ENCODE measurements around the gene TMEM25. TPM values are rescaled to one million over a fixed set of nuclear protein-coding genes. Genes with fewer than 3 reads are reported as not detected.

TMEM25 gene
- total RNA-seq (2022; extraction: Qiagen RNA extraction; ENCODE audit: low read depth): 0.31 to 0.83 TPM (median 0.67 TPM) in 5 replicates

GRCh38 chr11:118530683-118531596 is at the start of gene TMEM25:
TMEM25 (plus strand) TSS chr11:118531192; CDS start chr11:118531802, 610 bp downstream.

GRCh38 chr11:118527109-118527508 is 3.9 kb upstream of the TMEM25 start, which contains the start of gene TTC36:
TTC36 (plus strand) TSS chr11:118527474; CDS start chr11:118527495, 21 bp downstream.

GRCh38 chr11:118572061-118572980 is 41.3 kb downstream of the TMEM25 start, which contains the start of gene ARCN1:
ARCN1 (plus strand) TSS chr11:118572409; CDS start chr11:118572548, 139 bp downstream.

Other genes with a start within 250 kb of the TMEM25 start
- not detected in 5 replicates for gene CD3E, start 226.5 kb upstream of the TMEM25 start, total RNA-seq (2022; extraction: Qiagen RNA extraction; ENCODE audit: low read depth)
- gene CD3D, start 188.5 kb upstream of the TMEM25 start, total RNA-seq (2022; extraction: Qiagen RNA extraction; ENCODE audit: low read depth): 0.64 TPM in 1 of 5 replicates, not detected in the others
- not detected in 5 replicates for gene CD3G, start 186.8 kb upstream of the TMEM25 start, total RNA-seq (2022; extraction: Qiagen RNA extraction; ENCODE audit: low read depth)
- gene UBE4A, start 171.6 kb upstream of the TMEM25 start, total RNA-seq (2022; extraction: Qiagen RNA extraction; ENCODE audit: low read depth): 6.8 to 10.9 TPM (median 10.4 TPM) in 5 replicates
- 164 to 227 TPM (median 194 TPM) in 5 replicates for gene ATP5MG, start 129.6 kb upstream of the TMEM25 start, total RNA-seq (2022; extraction: Qiagen RNA extraction; ENCODE audit: low read depth)
- 10.9 to 13.7 TPM (median 13.0 TPM) in 5 replicates for gene KMT2A, start 94.7 kb upstream of the TMEM25 start, total RNA-seq (2022; extraction: Qiagen RNA extraction; ENCODE audit: low read depth)
- not detected in 5 replicates for gene TTC36, start 3.7 kb upstream of the TMEM25 start, total RNA-seq (2022; extraction: Qiagen RNA extraction; ENCODE audit: low read depth)
- gene IFT46, start 34.7 kb downstream of the TMEM25 start, total RNA-seq (2022; extraction: Qiagen RNA extraction; ENCODE audit: low read depth): 15.5 to 17.8 TPM (median 16.4 TPM) in 5 replicates
- 82.9 to 104 TPM (median 90.8 TPM) in 5 replicates for gene ARCN1, start 41.2 kb downstream of the TMEM25 start, total RNA-seq (2022; extraction: Qiagen RNA extraction; ENCODE audit: low read depth)
- 9.3 to 10.8 TPM (median 10.0 TPM) in 5 replicates for gene PHLDB1, start 76.4 kb downstream of the TMEM25 start, total RNA-seq (2022; extraction: Qiagen RNA extraction; ENCODE audit: low read depth)
- gene TREH, start 148.5 kb downstream of the TMEM25 start, total RNA-seq (2022; extraction: Qiagen RNA extraction; ENCODE audit: low read depth): not detected in 5 replicates

Data from A549 treated with RU486 at 1 μM for 4 hours (cell line).